OCI-LY7 (cell line): Measurements from ENCODE around the gene ZNF516.

Experiments
- CTCF ChIP-seq: fragments of 200-600 bp; sonication (generic); conservative IDR thresholded peaks from 2 replicates; pipeline ENCODE4 v1.5.1; 2014; ENCODE audit warnings: mild to moderate bottlenecking, antibody characterized with exemption, low read length, moderate library complexity, mixed read lengths
- EZH2phosphoT487 ChIP-seq: fragments of 200-600 bp; sonication (generic); IDR thresholded peaks from 2 replicates; pipeline ENCODE4 v1.6.1; 2018; ENCODE audit warnings: low read depth, borderline replicate concordance, mild to moderate bottlenecking, mixed run types, antibody characterized with exemption, low read length, moderate library complexity, mixed read lengths

GRCh38 chr18:76395609-76396008 is 99.4 kb downstream of the ZNF516 start:
- no peak for TF ChIP-seq CTCF
- TF ChIP-seq EZH2phosphoT487, result no peak
